Hepatocyte (in vitro differentiated cells): ENCODE measurements around the gene SLC35E2B. TPM values are rescaled to one million over a fixed set of nuclear protein-coding genes. Genes with fewer than 3 reads are reported as not detected.
A peak's percentile ranks its signal among the peaks of the same experiment; 100 is the strongest.
"Not testable (repeated sequence)": the region's sequence is repeated elsewhere in the genome, so short reads cannot be mapped to it uniquely, and the experiment has no call there.

Source experiments
- DNase-seq: peaks from one replicate; pipeline ENCODE4 v3.0.0-alpha.2; 2016; ENCODE audit warnings: low spot score
- H2AFZ ChIP-seq: fragments of 200-600 bp; sonication (generic); 2 replicates; pipeline ENCODE4 v1.6.0; 2016; ENCODE audit warnings: antibody characterized with exemption, mild to moderate bottlenecking
- H3K27ac ChIP-seq: fragments of 200-600 bp; sonication (generic); 2 replicates; pipeline ENCODE4 v1.5.1; 2016; ENCODE audit warnings: mild to moderate bottlenecking
- H3K27me3 ChIP-seq: fragments of 200-600 bp; sonication (generic); 2 replicates; pipeline ENCODE4 v1.6.1; 2016
- H3K36me3 ChIP-seq: fragments of 200-600 bp; sonication (generic); replicated peaks from 2 replicates; pipeline ENCODE4 v1.5.1; 2016; ENCODE audit warnings: low read depth; ENCODE audit not compliant: insufficient read depth
- H3K4me1 ChIP-seq: fragments of 200-600 bp; sonication (generic); 2 replicates; pipeline ENCODE4 v1.5.1; 2016; ENCODE audit warnings: mild to moderate bottlenecking, moderate library complexity; ENCODE audit not compliant: insufficient read depth
- H3K4me2 ChIP-seq: fragments of 200-600 bp; sonication (generic); 2 replicates; pipeline ENCODE4 v1.6.0; 2016
- H3K4me3 ChIP-seq: fragments of 200-600 bp; sonication (generic); 2 replicates; pipeline ENCODE4 v1.5.1; 2016; ENCODE audit warnings: mild to moderate bottlenecking
- H3K79me2 ChIP-seq: fragments of 200-600 bp; sonication (generic); 2 replicates; pipeline ENCODE4 v1.6.0; 2017; ENCODE audit warnings: mild to moderate bottlenecking
- H3K9me2 ChIP-seq: fragments of 200-600 bp; sonication (generic); replicated peaks from 2 replicates; pipeline ENCODE4 v1.6.0; 2017; ENCODE audit warnings: mild to moderate bottlenecking; ENCODE audit not compliant: insufficient read depth
- H3K9me3 ChIP-seq: fragments of 200-600 bp; sonication (generic); 2 replicates; pipeline ENCODE4 v1.5.1; 2016; ENCODE audit warnings: low read depth, mild to moderate bottlenecking
- H4K20me1 ChIP-seq: fragments of 200-600 bp; sonication (generic); 2 replicates; pipeline ENCODE4 v1.6.0; 2016; ENCODE audit warnings: mild to moderate bottlenecking; ENCODE audit not compliant: insufficient read depth, poor library complexity, severe bottlenecking
- EZH2 ChIP-seq: fragments of 200-600 bp; sonication (generic); IDR thresholded peaks from 2 replicates; pipeline ENCODE4 v1.6.1; 2016; ENCODE audit warnings: antibody characterized with exemption, mild to moderate bottlenecking, borderline replicate concordance
- EZH2phosphoT487 ChIP-seq: fragments of 200-600 bp; sonication (generic); IDR thresholded peaks from one replicate; pipeline ENCODE4 v1.6.1; 2018; ENCODE audit warnings: antibody characterized with exemption, mild to moderate bottlenecking, low read depth, moderate library complexity; ENCODE audit not compliant: unreplicated experiment, severe bottlenecking
- WGBS: methylation state at CpG from one replicate; pipeline ENCODE4 v1.1.6; 2016; ENCODE audit warnings: low lambda C conversion rate; ENCODE audit errors: missing lambda C conversion rate; 5-methylcytosine and 5-hydroxymethylcytosine counted together
- polyA plus RNA-seq: library from polyadenylated mRNA; unstranded; fragments of >200 nt; fragmentation: Nextera tagmentation; extraction: Ambion mirVana; gene quantifications from 2 replicates; pipeline ENCODE4 v1.2.1, GENCODE V29; 2016
- total RNA-seq: library from RNA; depleted of rRNA; stranded (reverse); fragments of >200 nt; gene quantifications from 2 replicates; pipeline ENCODE4 v1.2.3, GENCODE V29; 2014
- TF ChIP-seq, protein P1 (sequence below): fragments of 200-600 bp; sonication (generic); IDR thresholded peaks from 2 replicates; pipeline ENCODE4 v1.5.1; 2016; ENCODE audit warnings: antibody characterized with exemption, mild to moderate bottlenecking; ENCODE audit not compliant: poor library complexity

The SLC35E2B gene
- total and polyA plus RNA-seq, 2 experiments from 2014 or later = 29.2 to 46.7 TPM

GRCh38 chr1:1724035-1724864, 31.7 kb upstream of the SLC35E2B start, which contains the start of gene CDK11A:
Gene CDK11A, minus strand, starts transcription at chr1:1724357. Its CDS starts 1,539 bp downstream, at chr1:1722818.
- H3K4me1 ChIP-seq, H3K4me3 ChIP-seq, H3K9me3 ChIP-seq, H3K36me3 ChIP-seq, H3K9me2 ChIP-seq, H2AFZ ChIP-seq, H3K27me3 ChIP-seq, H4K20me1 ChIP-seq: not testable (repeated sequence)
- peaks cover 12% of the 10 kb centered on the region for H3K79me2 ChIP-seq
- 2% methylated on average over 45 of the region's 78 CpGs for WGBS
- TF ChIP-seq, protein P1, sequence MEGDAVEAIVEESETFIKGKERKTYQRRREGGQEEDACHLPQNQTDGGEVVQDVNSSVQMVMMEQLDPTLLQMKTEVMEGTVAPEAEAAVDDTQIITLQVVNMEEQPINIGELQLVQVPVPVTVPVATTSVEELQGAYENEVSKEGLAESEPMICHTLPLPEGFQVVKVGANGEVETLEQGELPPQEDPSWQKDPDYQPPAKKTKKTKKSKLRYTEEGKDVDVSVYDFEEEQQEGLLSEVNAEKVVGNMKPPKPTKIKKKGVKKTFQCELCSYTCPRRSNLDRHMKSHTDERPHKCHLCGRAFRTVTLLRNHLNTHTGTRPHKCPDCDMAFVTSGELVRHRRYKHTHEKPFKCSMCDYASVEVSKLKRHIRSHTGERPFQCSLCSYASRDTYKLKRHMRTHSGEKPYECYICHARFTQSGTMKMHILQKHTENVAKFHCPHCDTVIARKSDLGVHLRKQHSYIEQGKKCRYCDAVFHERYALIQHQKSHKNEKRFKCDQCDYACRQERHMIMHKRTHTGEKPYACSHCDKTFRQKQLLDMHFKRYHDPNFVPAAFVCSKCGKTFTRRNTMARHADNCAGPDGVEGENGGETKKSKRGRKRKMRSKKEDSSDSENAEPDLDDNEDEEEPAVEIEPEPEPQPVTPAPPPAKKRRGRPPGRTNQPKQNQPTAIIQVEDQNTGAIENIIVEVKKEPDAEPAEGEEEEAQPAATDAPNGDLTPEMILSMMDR = peak; percentile 29
- peak; percentile 98 for DNase-seq
- H3K4me2 ChIP-seq = peak within 1 kb of the TSS; percentile 66
- peak within 1 kb of the TSS; percentile 85 for H3K27ac ChIP-seq

DNA sequence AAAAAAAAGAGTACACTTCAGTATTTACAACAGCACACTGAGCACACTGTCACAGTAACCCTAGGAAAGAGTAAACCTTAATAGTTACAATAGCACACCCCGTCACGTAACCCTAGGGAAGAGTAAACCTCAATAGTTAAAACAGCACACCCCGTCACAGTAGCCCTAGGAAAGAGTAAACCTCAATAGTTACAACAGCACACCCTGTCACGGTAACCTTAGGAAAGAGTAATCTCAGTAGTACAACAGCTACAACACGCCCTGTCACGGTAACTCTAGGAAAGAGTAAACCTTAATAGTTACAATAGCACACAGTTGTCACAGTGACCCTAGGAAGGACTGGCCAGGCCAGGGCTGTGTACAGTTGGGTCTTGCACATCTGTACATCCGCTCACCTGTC, 28.6 kb upstream of the SLC35E2B start:
- no peak for DNase-seq
- no peak overlapping the region for H3K27ac ChIP-seq
- H3K4me2 ChIP-seq = no peak overlapping the region
- no peaks in the 10 kb centered on the region for H3K36me3 ChIP-seq
- 85% methylated on average over 7 of the region's 7 CpGs for WGBS
- H3K4me1 ChIP-seq = no peaks in the 10 kb centered on the region
- no peak overlapping the region for H2AFZ ChIP-seq
- TF ChIP-seq EZH2phosphoT487 = no peak
- TF ChIP-seq, protein P1 = no peak
- no peak for TF ChIP-seq EZH2
- no peaks in the 10 kb centered on the region for H4K20me1 ChIP-seq
- no peaks in the 10 kb centered on the region for H3K27me3 ChIP-seq
- H3K9me3 ChIP-seq = no peaks in the 10 kb centered on the region
- no peak overlapping the region for H3K4me3 ChIP-seq
- no peaks in the 10 kb centered on the region for H3K9me2 ChIP-seq
- peaks cover 10% of the 10 kb centered on the region for H3K79me2 ChIP-seq

GRCh38 chr1:1715109-1715883, 22.7 kb upstream of the SLC35E2B start:
- H3K27me3 ChIP-seq, H3K9me2 ChIP-seq, H3K36me3 ChIP-seq, H3K9me3 ChIP-seq, H4K20me1 ChIP-seq, DNase-seq, H3K4me2 ChIP-seq, H3K4me3 ChIP-seq, H3K27ac ChIP-seq, H2AFZ ChIP-seq, H3K4me1 ChIP-seq, H3K79me2 ChIP-seq: not testable (repeated sequence)
- 93% methylated on average over 10 of the region's 18 CpGs for WGBS

DNA sequence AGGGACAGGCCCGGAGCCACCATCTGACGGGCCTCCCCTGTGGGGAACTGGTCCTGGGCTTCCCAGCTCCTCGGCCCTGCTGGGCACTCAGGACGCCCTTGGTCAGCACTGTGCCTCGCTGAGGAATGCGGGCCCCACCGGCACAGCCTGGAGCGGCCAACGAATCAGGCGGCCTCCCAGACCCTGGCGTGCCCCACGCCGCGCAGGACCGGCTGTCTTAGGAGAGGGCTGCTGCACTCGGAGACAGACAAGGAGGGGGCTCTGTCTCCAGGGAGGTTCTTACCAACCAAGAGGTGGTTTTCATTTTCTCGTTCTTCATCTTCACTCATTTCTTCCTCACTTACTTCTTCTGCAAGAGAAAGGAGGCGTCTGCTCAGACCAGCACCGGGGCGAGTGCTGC, 15.3 kb upstream of the SLC35E2B start:
- H3K27me3 ChIP-seq, H2AFZ ChIP-seq, H3K27ac ChIP-seq, H3K4me3 ChIP-seq, H3K9me2 ChIP-seq, H3K79me2 ChIP-seq, H3K9me3 ChIP-seq, DNase-seq, H3K4me2 ChIP-seq, H3K4me1 ChIP-seq, H4K20me1 ChIP-seq, H3K36me3 ChIP-seq: not testable (repeated sequence)
- 98% methylated on average over 8 of the region's 20 CpGs for WGBS

DNA sequence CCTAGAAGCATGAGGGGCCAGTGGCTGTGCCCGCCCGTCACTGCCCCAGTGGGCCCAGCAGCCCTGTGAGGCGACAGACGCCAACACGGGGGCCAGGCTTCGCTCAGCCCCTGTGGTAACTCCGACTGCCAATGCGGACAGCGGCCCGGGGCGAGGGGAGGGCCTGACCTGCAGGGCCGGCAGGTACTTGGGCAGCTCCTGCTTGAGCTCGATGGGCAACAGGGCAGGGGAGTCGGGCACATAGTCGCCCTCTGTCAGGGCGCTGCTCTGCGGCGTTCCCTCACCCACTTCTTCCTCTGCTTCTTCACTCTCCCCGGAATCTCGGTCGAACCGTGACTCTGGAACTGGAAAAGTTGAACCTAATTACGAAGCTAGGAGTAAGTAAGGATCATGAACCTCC, 14.6 kb upstream of the SLC35E2B start:
- H4K20me1 ChIP-seq, H3K79me2 ChIP-seq, H3K4me1 ChIP-seq, H3K9me2 ChIP-seq, H2AFZ ChIP-seq, H3K4me2 ChIP-seq, H3K27ac ChIP-seq, H3K4me3 ChIP-seq, DNase-seq, H3K27me3 ChIP-seq, H3K9me3 ChIP-seq, H3K36me3 ChIP-seq: not testable (repeated sequence)
- WGBS = 97% methylated on average over 13 of the region's 23 CpGs

GRCh38 chr1:1705623-1706022, 13.0 kb upstream of the SLC35E2B start:
- not testable (repeated sequence) for H2AFZ ChIP-seq, H3K9me3 ChIP-seq, H3K27me3 ChIP-seq, H3K9me2 ChIP-seq, H3K36me3 ChIP-seq, H3K27ac ChIP-seq, H3K79me2 ChIP-seq, H3K4me3 ChIP-seq, H4K20me1 ChIP-seq, H3K4me1 ChIP-seq, H3K4me2 ChIP-seq, DNase-seq
- WGBS = 100% methylated on average over 2 of the region's 10 CpGs
